Measurements from ENCODE around the gene TRIM47. TPM values are rescaled to one million over a fixed set of nuclear protein-coding genes. Genes with fewer than 3 reads are reported as not detected.

TRIM47 gene
- total and polyA plus RNA-seq, 2 of the 13 experiments (the other 11 are each of a cell fraction or from before 2014, with no cell fraction given) = 33.5 to 82.0 TPM

- TF ChIP-seq TFDP2 (CRISPR knock-in tag; IDR thresholded peaks at IDR 0.05) (no peak), SNAPC2 (CRISPR knock-in tag; IDR thresholded peaks at IDR 0.05) (no peak), YY1 (IDR thresholded peaks at IDR 0.05; ENCODE audit: insufficient read depth, insufficient replicate concordance, low read depth, low read length) (peak; percentile 9), ZNF510 (CRISPR knock-in tag; IDR thresholded peaks at IDR 0.05; ENCODE audit: low read depth) (no peak), NFE2L2 (IDR thresholded peaks at IDR 0.05; ENCODE audit: low read length) (no peak), ZNF484 (CRISPR knock-in tag; IDR thresholded peaks at IDR 0.05; ENCODE audit: borderline replicate concordance, low read depth) (no peak), MIXL1 (CRISPR knock-in tag; IDR thresholded peaks at IDR 0.05) (no peak), ZNF230 (CRISPR knock-in tag; IDR thresholded peaks at IDR 0.05) (peak; percentile 94), ZNF331 (CRISPR knock-in tag; IDR thresholded peaks at IDR 0.05) (peak; percentile 85), MXD4 (CRISPR knock-in tag; IDR thresholded peaks at IDR 0.05) (peak; percentile 84; the same call in 1 of the 2 replicates), GABPA (IDR thresholded peaks at IDR 0.05; ENCODE audit: low read depth, low read length) (no peak), GABPA (CRISPR knock-in tag; IDR thresholded peaks at IDR 0.05; ENCODE audit: low read depth) (no peak), PRMT3 (CRISPR knock-in tag; IDR thresholded peaks at IDR 0.05; ENCODE audit: borderline replicate concordance, low read depth) (no peak), BRD4 (CRISPR knock-in tag; IDR thresholded peaks at IDR 0.05) (peak; percentile 82; the same call in 1 of the 2 replicates), BATF2 (CRISPR knock-in tag; IDR thresholded peaks at IDR 0.05) (peak; percentile 82; the same call in 1 of the 2 replicates), ZBTB44 (CRISPR knock-in tag; IDR thresholded peaks at IDR 0.05) (no peak), MBD4 (IDR thresholded peaks at IDR 0.05; ENCODE audit: borderline replicate concordance, low read length) (no peak), MYC (CRISPR knock-in tag; IDR thresholded peaks at IDR 0.05; ENCODE audit: borderline replicate concordance) (peak; percentile 97), ZNF17 (CRISPR knock-in tag; IDR thresholded peaks at IDR 0.05) (no peak), HOXA3 (CRISPR knock-in tag; IDR thresholded peaks at IDR 0.05) (peak; percentile 92), MATR3 (CRISPR knock-in tag; IDR thresholded peaks at IDR 0.05) (no peak), ZSCAN22 (CRISPR knock-in tag; IDR thresholded peaks at IDR 0.05) (peak; percentile 52; the same call in 1 of the 2 replicates), NR2F6 (IDR thresholded peaks at IDR 0.05) (peak; percentile 99), NR2F6 (CRISPR knock-in tag; IDR thresholded peaks at IDR 0.05) (peak; percentile 99), NR3C1 (CRISPR knock-in tag; IDR thresholded peaks at IDR 0.05) (no peak), ARNT2 (CRISPR knock-in tag; IDR thresholded peaks at IDR 0.05; ENCODE audit: low read depth) (peak; percentile 93), ZNF292 (CRISPR knock-in tag; IDR thresholded peaks at IDR 0.05; ENCODE audit: borderline replicate concordance, low read depth) (peak; percentile 95), JUND (CRISPR knock-in tag; IDR thresholded peaks at IDR 0.05) (peak; percentile 40; the same call in 1 of the 2 replicates)
- TF ChIP-seq, protein P1, sequence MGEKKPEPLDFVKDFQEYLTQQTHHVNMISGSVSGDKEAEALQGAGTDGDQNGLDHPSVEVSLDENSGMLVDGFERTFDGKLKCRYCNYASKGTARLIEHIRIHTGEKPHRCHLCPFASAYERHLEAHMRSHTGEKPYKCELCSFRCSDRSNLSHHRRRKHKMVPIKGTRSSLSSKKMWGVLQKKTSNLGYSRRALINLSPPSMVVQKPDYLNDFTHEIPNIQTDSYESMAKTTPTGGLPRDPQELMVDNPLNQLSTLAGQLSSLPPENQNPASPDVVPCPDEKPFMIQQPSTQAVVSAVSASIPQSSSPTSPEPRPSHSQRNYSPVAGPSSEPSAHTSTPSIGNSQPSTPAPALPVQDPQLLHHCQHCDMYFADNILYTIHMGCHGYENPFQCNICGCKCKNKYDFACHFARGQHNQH (CRISPR knock-in tag; IDR thresholded peaks at IDR 0.05) = peak; percentile 96
These were observed 31.4 kb downstream of the TRIM47 start (continued) for GRCh38 chr17:75846692-75847613.

Measured in HepG2 (cell line).